RKO (cell line): ENCODE data around the gene LRP6.

Experiments
- DNase-seq: peaks from one replicate; pipeline ENCODE4 v3.0.0-alpha.2; 2016; ENCODE audit warnings: low spot score

The LRP6 gene

DNA sequence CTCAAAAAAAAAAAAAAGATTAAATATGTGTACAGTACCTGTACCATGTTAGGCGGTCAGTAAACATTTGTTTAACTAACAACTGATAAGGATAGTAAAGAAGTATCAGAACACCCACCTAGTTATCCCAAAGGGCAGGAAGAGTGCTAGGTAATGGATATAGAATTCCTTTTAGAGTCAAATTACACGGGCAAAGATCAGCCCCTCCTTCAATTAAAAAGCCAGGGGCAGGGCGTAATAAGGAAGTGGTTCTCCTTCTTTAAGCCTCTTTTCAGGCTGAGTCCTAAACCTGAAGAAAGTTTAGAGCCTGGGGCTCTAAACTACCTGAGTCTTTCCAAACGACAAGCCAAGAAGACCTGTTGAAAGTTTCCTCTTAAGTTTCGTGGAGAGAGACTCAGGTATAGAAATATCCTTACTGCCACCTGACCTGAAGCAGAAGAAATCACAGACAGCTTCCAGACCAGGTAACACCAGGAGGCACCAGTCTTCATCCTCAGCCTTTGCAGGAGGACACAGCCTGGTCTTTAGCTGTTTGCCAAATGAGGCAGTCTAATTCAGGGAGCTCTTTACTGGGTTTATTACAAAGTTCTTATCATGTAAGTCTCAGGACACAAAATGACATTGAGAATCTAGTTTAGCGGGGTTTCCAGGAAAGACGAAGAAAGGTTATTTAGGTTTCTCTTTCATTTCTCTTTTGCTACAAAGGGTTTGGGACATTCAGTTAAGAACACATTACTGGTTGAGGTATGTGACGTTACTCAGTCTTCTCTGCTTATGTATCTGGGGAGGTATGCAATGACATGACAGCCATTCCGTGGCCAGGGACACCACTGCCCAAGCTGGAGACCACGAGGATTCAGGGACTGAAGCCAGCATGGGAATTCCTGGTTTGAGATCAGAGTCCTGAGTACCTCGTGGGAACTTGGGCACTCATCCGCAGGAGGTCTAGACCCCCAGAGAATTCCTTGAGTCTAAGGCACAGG is 195.9 kb downstream of the LRP6 start, which contains the start of gene BCL2L14:
Gene BCL2L14 (plus strand): TSS at position 266 of the 983 bp plus-strand sequence. CDS start 8,367 bp downstream, outside the sequence.
- no peak for DNase-seq

DNA sequence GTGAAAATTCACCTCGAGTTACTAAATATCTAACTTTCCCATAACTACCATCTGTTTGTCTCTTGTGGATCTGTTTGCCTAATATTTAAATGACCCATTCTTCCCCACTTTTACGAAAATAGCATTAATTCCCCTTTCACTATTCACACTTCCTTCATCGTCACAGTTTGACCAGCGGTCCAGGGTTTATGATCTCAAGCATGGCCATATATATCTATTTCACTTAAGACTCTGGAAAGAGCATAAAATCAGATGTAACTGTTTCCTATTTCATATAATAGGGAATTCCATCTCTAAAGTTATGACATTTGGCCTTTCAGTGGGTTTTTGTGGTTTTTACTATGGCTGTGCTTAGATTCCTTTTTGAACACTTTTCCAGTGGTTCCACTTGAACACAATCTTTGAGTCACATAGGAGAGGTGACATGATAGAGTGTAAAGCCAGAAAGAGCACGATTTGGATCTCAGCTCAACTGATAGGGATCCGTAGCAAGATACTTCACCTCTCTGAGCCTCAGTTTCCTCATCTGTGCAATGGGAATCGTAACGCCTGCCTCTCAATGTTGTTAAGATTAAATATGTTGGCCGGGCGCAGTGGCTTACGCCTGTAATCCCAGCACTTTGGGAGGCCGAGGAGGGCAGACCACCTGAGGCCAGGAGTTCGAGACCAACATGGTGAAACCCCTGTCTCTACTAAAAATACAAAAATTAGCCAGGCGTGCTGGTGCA is 196.9 kb downstream of the LRP6 start:
- DNase-seq, result no peak

DNA sequence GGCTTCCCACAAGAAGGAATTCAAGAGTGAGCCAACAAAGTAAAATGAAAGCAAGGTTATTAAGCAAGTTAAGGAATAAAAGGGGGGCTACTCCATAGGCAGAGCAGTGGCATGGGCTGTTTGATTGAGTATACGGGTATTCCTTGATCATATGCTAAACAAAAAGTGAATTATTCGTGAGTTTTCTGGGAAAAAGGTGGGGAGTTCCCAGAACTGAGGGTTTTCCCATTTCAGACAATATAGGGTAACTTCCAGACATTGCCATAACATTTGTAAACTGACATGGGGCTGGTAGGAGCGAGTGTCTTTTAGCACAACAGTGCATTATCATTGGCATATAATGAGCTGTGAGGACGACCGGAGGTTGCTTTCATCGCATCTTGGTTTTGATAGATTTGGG is 198.1 kb downstream of the LRP6 start:
- DNase-seq, result no peak
